K562 (cell line): ENCODE measurements around the gene SF3A2. TPM values are rescaled to one million over a fixed set of nuclear protein-coding genes. Genes with fewer than 3 reads are reported as not detected.

Experiments used
- ATF1 ChIP-seq, 2 experiments: fragments of 450-650 bp in 1 of 2; IDR thresholded peaks; 2 replicates each; pipeline ENCODE4 v1.6.1; 2016; ENCODE audit warnings: missing compliant biosample characterization in 1 of 2, missing genetic modification characterization in 1 of 2
- EZH2 ChIP-seq: IDR thresholded peaks from 2 replicates; pipeline ENCODE4 v1.6.1; 2012; ENCODE audit warnings: low read depth, mild to moderate bottlenecking, inconsistent platforms, low read length, borderline replicate concordance
- HNRNPLL ChIP-seq: fragments of 200-400 bp; formaldehyde crosslinking; IDR thresholded peaks from 2 replicates; pipeline ENCODE4 v1.6.1; 2017; ENCODE audit warnings: low read length, low read depth, mild to moderate bottlenecking; ENCODE audit not compliant: poor library complexity, severe bottlenecking
- MAFG ChIP-seq: fragments of 450-650 bp; conservative IDR thresholded peaks from 2 replicates; pipeline ENCODE4 v1.6.1; 2016; ENCODE audit warnings: missing genetic modification characterization, missing compliant biosample characterization
- NR2C1 ChIP-seq, 2 experiments: fragments of 450-650 bp; IDR thresholded peaks; 2 replicates each; pipeline ENCODE4 v1.6.1; 2017; ENCODE audit warnings: mild to moderate bottlenecking in 2 of 2, antibody characterized with exemption in 1 of 2, inconsistent platforms in 1 of 2, missing compliant biosample characterization in 1 of 2, missing genetic modification characterization in 1 of 2
- NR4A1 ChIP-seq, 2 experiments: fragments of 250-450 bp in 1 of 2; fragments of 450-650 bp in 1 of 2; sonication (Bioruptor Pico) in 1 of 2; IDR thresholded peaks; 2 replicates each; pipeline versions ENCODE4 v1.4.0 to v1.6.1; 2016 to 2020; ENCODE audit warnings: mild to moderate bottlenecking in 2 of 2, missing compliant biosample characterization in 1 of 2, missing genetic modification characterization in 1 of 2, moderate library complexity in 1 of 2
- SMARCA5 ChIP-seq: fragments of 450-650 bp; IDR thresholded peaks from 2 replicates; pipeline ENCODE4 v1.6.1; 2016
- SMC3 ChIP-seq: conservative IDR thresholded peaks from 2 replicates; pipeline ENCODE4 v1.6.1; 2011; ENCODE audit warnings: low read depth, low read length, improper control_type of control experiment; ENCODE audit not compliant: insufficient read depth
- ZNF143 ChIP-seq: sonication (generic); formaldehyde crosslinking; IDR thresholded peaks from 2 replicates; pipeline ENCODE4 v1.9.0; 2022; ENCODE audit warnings: mild to moderate bottlenecking, missing genetic modification reagents
- ZNF175 ChIP-seq: fragments of 200-800 bp; sonication (Bioruptor generic); IDR thresholded peaks from 2 replicates; pipeline ENCODE4 v1.6.1; 2016; ENCODE audit warnings: low read depth, mild to moderate bottlenecking, missing genetic modification characterization, missing compliant biosample characterization
- ZNF212 ChIP-seq: fragments of 450-650 bp; formaldehyde crosslinking; IDR thresholded peaks from 2 replicates; pipeline ENCODE4 v1.4.0; 2020; ENCODE audit warnings: mild to moderate bottlenecking
- ZNF282 ChIP-seq: sonication (generic); formaldehyde crosslinking; IDR thresholded peaks from 2 replicates; pipeline ENCODE4 v1.8.1; 2023; ENCODE audit warnings: missing genetic modification reagents
- ZNF75A ChIP-seq: fragments of 450-650 bp; formaldehyde crosslinking; IDR thresholded peaks from 2 replicates; pipeline ENCODE4 v1.4.0; 2020; ENCODE audit warnings: mild to moderate bottlenecking
- polyA plus RNA-seq, 8 experiments: library from polyadenylated mRNA; depleted of rRNA in 4 of 8; stranded (reverse) in 5 of 8; unstranded in 3 of 8; fragments of >200 nt; fragmentation: Nextera tagmentation in 2 of 8; fragmentation: Illumina TruSeq in 1 of 8; extraction: Ambion mirVana in 2 of 8; extraction: Trizol in 1 of 8; gene quantifications; 2 replicates each; pipeline versions ENCODE4 v1.2.1 to v1.2.3, GENCODE V29; 2011 to 2014; ENCODE audit warnings: inconsistent platforms in 1 of 8, missing spikeins in 1 of 8
- total RNA-seq, 7 experiments: library from RNA; depleted of rRNA in 6 of 7; stranded (reverse); fragments of >200 nt in 6 of 7; fragmentation: Illumina TruSeq in 2 of 7; extraction: Trizol in 2 of 7; gene quantifications; 2 replicates each; pipeline versions ENCODE4 v1.2.1 to v1.2.3, GENCODE V29; 2011 to 2021; ENCODE audit warnings: low replicate concordance in 1 of 7
- TF ChIP-seq, protein P1 (sequence below): sonication (generic); formaldehyde crosslinking; IDR thresholded peaks from 2 replicates; pipeline ENCODE4 v1.8.0; 2023; ENCODE audit warnings: missing genetic modification reagents, mild to moderate bottlenecking, borderline replicate concordance
- TF ChIP-seq, protein P2 (sequence below): fragments of 450-650 bp; IDR thresholded peaks from 2 replicates; pipeline ENCODE4 v1.6.1; 2018; ENCODE audit not compliant: partially characterized antibody

The SF3A2 gene
- total and polyA plus RNA-seq, 9 of the 15 experiments (the other 6 are each of a cell fraction or from before 2014, with no cell fraction given) = 0.17 to 194 (median 22.8) TPM

DNA sequence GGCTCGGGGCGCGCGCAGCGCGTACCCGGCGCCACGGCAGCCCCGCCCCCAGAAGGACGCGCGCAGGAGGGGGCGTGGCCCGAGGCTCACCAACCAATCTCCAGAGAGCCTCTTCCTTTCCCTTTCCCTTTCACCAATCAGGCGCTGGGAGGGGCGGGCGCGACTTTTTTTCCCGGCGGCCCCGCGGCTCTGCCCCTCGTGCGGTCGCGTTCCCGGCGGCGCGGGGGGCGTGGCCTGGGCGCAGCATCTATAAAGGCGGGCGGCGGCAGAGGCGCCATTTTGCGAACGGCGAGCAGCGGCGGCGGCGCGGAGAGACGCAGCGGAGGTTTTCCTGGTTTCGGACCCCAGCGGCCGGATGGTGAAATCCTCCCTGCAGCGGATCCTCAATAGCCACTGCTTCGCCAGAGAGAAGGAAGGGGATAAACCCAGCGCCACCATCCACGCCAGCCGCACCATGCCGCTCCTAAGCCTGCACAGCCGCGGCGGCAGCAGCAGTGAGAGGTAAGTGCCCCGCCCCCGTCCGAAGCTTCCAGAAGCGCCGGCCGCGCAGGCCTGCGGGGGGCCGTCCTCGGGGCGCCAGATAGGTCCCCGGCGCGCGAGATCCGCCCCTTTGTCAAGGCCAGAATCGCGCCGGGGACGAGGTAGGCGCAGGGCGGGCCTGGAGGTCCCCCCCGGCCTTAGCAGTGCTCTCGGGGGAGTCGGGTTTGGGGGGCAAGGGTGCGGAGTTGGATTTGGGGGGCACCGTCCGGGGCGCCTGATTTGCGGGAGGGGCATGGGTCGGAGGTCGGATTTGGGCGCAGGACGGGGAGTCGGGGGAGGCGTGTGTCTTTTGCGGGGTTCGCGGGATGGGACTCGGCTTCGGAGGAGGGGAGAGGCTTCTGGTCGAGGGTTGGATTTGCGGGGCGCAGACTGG lies 32.9 kb downstream of the SF3A2 start (continued):
- TF ChIP-seq, protein P1, sequence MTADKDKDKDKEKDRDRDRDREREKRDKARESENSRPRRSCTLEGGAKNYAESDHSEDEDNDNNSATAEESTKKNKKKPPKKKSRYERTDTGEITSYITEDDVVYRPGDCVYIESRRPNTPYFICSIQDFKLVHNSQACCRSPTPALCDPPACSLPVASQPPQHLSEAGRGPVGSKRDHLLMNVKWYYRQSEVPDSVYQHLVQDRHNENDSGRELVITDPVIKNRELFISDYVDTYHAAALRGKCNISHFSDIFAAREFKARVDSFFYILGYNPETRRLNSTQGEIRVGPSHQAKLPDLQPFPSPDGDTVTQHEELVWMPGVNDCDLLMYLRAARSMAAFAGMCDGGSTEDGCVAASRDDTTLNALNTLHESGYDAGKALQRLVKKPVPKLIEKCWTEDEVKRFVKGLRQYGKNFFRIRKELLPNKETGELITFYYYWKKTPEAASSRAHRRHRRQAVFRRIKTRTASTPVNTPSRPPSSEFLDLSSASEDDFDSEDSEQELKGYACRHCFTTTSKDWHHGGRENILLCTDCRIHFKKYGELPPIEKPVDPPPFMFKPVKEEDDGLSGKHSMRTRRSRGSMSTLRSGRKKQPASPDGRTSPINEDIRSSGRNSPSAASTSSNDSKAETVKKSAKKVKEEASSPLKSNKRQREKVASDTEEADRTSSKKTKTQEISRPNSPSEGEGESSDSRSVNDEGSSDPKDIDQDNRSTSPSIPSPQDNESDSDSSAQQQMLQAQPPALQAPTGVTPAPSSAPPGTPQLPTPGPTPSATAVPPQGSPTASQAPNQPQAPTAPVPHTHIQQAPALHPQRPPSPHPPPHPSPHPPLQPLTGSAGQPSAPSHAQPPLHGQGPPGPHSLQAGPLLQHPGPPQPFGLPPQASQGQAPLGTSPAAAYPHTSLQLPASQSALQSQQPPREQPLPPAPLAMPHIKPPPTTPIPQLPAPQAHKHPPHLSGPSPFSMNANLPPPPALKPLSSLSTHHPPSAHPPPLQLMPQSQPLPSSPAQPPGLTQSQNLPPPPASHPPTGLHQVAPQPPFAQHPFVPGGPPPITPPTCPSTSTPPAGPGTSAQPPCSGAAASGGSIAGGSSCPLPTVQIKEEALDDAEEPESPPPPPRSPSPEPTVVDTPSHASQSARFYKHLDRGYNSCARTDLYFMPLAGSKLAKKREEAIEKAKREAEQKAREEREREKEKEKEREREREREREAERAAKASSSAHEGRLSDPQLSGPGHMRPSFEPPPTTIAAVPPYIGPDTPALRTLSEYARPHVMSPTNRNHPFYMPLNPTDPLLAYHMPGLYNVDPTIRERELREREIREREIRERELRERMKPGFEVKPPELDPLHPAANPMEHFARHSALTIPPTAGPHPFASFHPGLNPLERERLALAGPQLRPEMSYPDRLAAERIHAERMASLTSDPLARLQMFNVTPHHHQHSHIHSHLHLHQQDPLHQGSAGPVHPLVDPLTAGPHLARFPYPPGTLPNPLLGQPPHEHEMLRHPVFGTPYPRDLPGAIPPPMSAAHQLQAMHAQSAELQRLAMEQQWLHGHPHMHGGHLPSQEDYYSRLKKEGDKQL (CRISPR knock-in tag) = peak; percentile 28; the same call in 1 of the 2 replicates
- TF ChIP-seq ZNF282 (0 out of 2 replicates have a peak, but pooled peaks have one; percentile 66), ZNF143 (CRISPR knock-in tag) (peak; percentile 78), ZNF75A (CRISPR knock-in tag) (no peak), ZNF175 (peak; percentile 92), HNRNPLL (peak; percentile 83), ATF1 (CRISPR knock-in tag; IDR thresholded peaks at IDR 0.05) (no peak), ATF1 (tag; IDR thresholded peaks at IDR 0.05) (peak; percentile 79), ZNF212 (CRISPR knock-in tag) (no peak), SMARCA5 (0 out of 2 replicates have a peak, but pooled peaks have one; percentile 40), MAFG (tag) (no peak), EZH2 (no peak), SMC3 (no peak), NR4A1 (CRISPR knock-in tag; IDR thresholded peaks at IDR 0.05) (no peak), NR4A1 (tag; IDR thresholded peaks at IDR 0.05) (no peak), NR2C1 (IDR thresholded peaks at IDR 0.05) (no peak), NR2C1 (tag; IDR thresholded peaks at IDR 0.05) (no peak)
- TF ChIP-seq, protein P2, sequence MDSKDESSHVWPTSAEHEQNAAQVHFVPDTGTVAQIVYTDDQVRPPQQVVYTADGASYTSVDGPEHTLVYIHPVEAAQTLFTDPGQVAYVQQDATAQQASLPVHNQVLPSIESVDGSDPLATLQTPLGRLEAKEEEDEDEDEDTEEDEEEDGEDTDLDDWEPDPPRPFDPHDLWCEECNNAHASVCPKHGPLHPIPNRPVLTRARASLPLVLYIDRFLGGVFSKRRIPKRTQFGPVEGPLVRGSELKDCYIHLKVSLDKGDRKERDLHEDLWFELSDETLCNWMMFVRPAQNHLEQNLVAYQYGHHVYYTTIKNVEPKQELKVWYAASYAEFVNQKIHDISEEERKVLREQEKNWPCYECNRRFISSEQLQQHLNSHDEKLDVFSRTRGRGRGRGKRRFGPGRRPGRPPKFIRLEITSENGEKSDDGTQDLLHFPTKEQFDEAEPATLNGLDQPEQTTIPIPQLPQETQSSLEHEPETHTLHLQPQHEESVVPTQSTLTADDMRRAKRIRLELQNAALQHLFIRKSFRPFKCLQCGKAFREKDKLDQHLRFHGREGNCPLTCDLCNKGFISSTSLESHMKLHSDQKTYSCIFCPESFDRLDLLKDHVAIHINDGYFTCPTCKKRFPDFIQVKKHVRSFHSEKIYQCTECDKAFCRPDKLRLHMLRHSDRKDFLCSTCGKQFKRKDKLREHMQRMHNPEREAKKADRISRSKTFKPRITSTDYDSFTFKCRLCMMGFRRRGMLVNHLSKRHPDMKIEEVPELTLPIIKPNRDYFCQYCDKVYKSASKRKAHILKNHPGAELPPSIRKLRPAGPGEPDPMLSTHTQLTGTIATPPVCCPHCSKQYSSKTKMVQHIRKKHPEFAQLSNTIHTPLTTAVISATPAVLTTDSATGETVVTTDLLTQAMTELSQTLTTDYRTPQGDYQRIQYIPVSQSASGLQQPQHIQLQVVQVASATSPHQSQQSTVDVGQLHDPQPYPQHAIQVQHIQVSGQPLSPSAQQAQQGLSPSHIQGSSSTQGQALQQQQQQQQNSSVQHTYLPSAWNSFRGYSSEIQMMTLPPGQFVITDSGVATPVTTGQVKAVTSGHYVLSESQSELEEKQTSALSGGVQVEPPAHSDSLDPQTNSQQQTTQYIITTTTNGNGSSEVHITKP = no peak
